HepG2 (cell line): ENCODE measurements around the gene ANKRD52. TPM values are rescaled to one million over a fixed set of nuclear protein-coding genes. Genes with fewer than 3 reads are reported as not detected.
A peak's percentile ranks its signal among the peaks of the same experiment; 100 is the strongest.

Source experiments
- ATAC-seq: fragments of 200-7000 bp; cut with Tn5 transposase; 3 replicates; pipeline ENCODE4 v1.9.1; 2020; ENCODE audit warnings: mild to moderate bottlenecking, moderate library complexity
- BruUV-seq: library from RNA; stranded (reverse); fragments of 400-500 nt; replicated peaks from 2 replicates; lab custom pipeline; 2021; lab: Mats Ljungman, UMichigan
- CTCF ChIA-PET: fragments of 300-600 bp; formaldehyde crosslinking; extraction: SDS; loops from one replicate; lab custom pipeline; 2021; ENCODE audit warnings: low total read pairs, inconsistent platforms, low intra/inter-chr PET ratio; lab: Yijun Ruan, JAX
- POLR2A ChIA-PET: fragments of 350-600 bp; sonication (Branson Sonifier 250); formaldehyde crosslinking; loops from one replicate; lab custom pipeline; 2020; ENCODE audit warnings: antibody characterized with exemption, inconsistent platforms; lab: Yijun Ruan, JAX
- DNase-seq: peaks from one replicate; pipeline ENCODE4 v3.0.0-alpha.2; 2015; ENCODE audit warnings: low spot score
- FAIRE-seq: peaks from 3 replicates; lab custom pipeline; 2011; peaks lifted over from hg19 to GRCh38; lab: Jason Lieb, UNC
- H2AFZ ChIP-seq: one replicate; pipeline ENCODE4 v1.6.1; 2011; ENCODE audit warnings: low read length, inconsistent platforms
- H3K27ac ChIP-seq: fragments of 300-600 bp; 3 replicates; pipeline ENCODE4 v1.8.0; 2011; ENCODE audit warnings: mixed run types, mild to moderate bottlenecking, mixed read lengths, low read length, inconsistent platforms; ENCODE audit not compliant: insufficient read depth; ENCODE audit errors: extremely low read length
- H3K27me3 ChIP-seq, 2 experiments: fragments of 200-600 bp in 1 of 2; 2 replicates in 1 of 2; 3 replicates in 1 of 2; pipeline versions ENCODE4 v1.6.0 to v1.8.0; 2011; ENCODE audit warnings: low read length in 2 of 2, mild to moderate bottlenecking in 2 of 2, moderate library complexity in 2 of 2, inconsistent platforms in 1 of 2; ENCODE audit not compliant: insufficient read depth in 2 of 2, control insufficient read depth in 1 of 2
- H3K36me3 ChIP-seq, 2 experiments: fragments of 200-600 bp in 1 of 2; replicated peaks in 1 of 2; 2 replicates in 1 of 2; 3 replicates in 1 of 2; pipeline versions ENCODE4 v1.5.1 to v1.8.0; 2011; ENCODE audit warnings: low read length in 2 of 2, inconsistent platforms in 1 of 2; ENCODE audit not compliant: insufficient read depth in 2 of 2, control insufficient read depth in 1 of 2
- H3K4me1 ChIP-seq: 2 replicates; pipeline ENCODE4 v1.5.1; 2012; ENCODE audit warnings: low read length, inconsistent platforms; ENCODE audit not compliant: insufficient read depth
- H3K4me2 ChIP-seq: 2 replicates; pipeline ENCODE4 v1.6.0; 2011; ENCODE audit warnings: low read depth, low read length, inconsistent platforms
- H3K4me3 ChIP-seq, 3 experiments: fragments of 200-600 bp in 1 of 3; sonication (generic), shearing (Covaris generic) in 1 of 3; replicated peaks in 1 of 3; 2 replicates each; pipeline ENCODE4 v1.5.1; 2011 to 2016; ENCODE audit warnings: low read length in 3 of 3, inconsistent platforms in 2 of 3, low read depth in 2 of 3, mild to moderate bottlenecking in 2 of 3, control low read depth in 1 of 3, mixed read lengths in 1 of 3; ENCODE audit not compliant: insufficient read depth in 1 of 3
- H3K79me2 ChIP-seq: one replicate; pipeline ENCODE4 v1.6.1; 2011; ENCODE audit warnings: low read length, inconsistent platforms; ENCODE audit not compliant: insufficient read depth
- H3K9ac ChIP-seq: 2 replicates; pipeline ENCODE4 v1.6.0; 2011; ENCODE audit warnings: mild to moderate bottlenecking, low read depth, low read length, inconsistent platforms; ENCODE audit not compliant: insufficient read depth
- H3K9me3 ChIP-seq: 2 replicates; pipeline ENCODE4 v1.5.1; 2012; ENCODE audit warnings: mild to moderate bottlenecking, low read length
- H4K20me1 ChIP-seq: 2 replicates; pipeline ENCODE4 v1.6.0; 2011; ENCODE audit warnings: inconsistent platforms, mild to moderate bottlenecking, low read length, moderate library complexity; ENCODE audit not compliant: insufficient read depth
- CEBPG ChIP-seq: IDR thresholded peaks from 2 replicates; pipeline ENCODE4 v1.6.1; 2016
- FOXA1 ChIP-seq, 2 experiments: fragments of 450-650 bp in 1 of 2; sonication (generic) in 1 of 2; formaldehyde crosslinking in 1 of 2; IDR thresholded peaks; 2 replicates each; pipeline versions ENCODE4 v1.4.0 to v1.6.1; 2016 to 2020; ENCODE audit warnings: missing genetic modification reagents in 1 of 2
- FOXA3 ChIP-seq: IDR thresholded peaks from 2 replicates; pipeline ENCODE4 v1.6.1; 2016; ENCODE audit warnings: missing genetic modification reagents, missing compliant biosample characterization
- JUND ChIP-seq: sonication (generic); formaldehyde crosslinking; IDR thresholded peaks from 2 replicates; pipeline ENCODE4 v1.8.0; 2022; ENCODE audit warnings: mild to moderate bottlenecking, missing genetic modification reagents
- KDM1A ChIP-seq: IDR thresholded peaks from 2 replicates; pipeline ENCODE4 v1.6.1; 2016; ENCODE audit warnings: missing compliant biosample characterization
- KLF16 ChIP-seq, 2 experiments: sonication (generic) in 1 of 2; formaldehyde crosslinking in 1 of 2; IDR thresholded peaks; 2 replicates each; pipeline versions ENCODE4 v1.6.1 to v1.8.0; 2016 to 2023; ENCODE audit warnings: missing genetic modification reagents in 2 of 2, missing compliant biosample characterization in 1 of 2
- NAIF1 ChIP-seq: sonication (generic); formaldehyde crosslinking; IDR thresholded peaks from 2 replicates; pipeline ENCODE4 v1.5.0; 2020; ENCODE audit warnings: mild to moderate bottlenecking, missing genetic modification reagents, borderline replicate concordance
- PATZ1 ChIP-seq: sonication (generic); formaldehyde crosslinking; IDR thresholded peaks from 2 replicates; pipeline ENCODE4 v1.4.0; 2020; ENCODE audit warnings: missing genetic modification reagents
- SPEN ChIP-seq: sonication (generic); formaldehyde crosslinking; IDR thresholded peaks from 2 replicates; pipeline ENCODE4 v1.5.1; 2020; ENCODE audit warnings: low read depth, mild to moderate bottlenecking, missing genetic modification reagents
- THYN1 ChIP-seq: sonication (generic); formaldehyde crosslinking; IDR thresholded peaks from 2 replicates; pipeline ENCODE4 v1.8.1; 2023; ENCODE audit warnings: low read depth, mild to moderate bottlenecking, moderate library complexity, missing genetic modification reagents, borderline replicate concordance
- ZBTB33 ChIP-seq: sonication (generic); formaldehyde crosslinking; IDR thresholded peaks from 2 replicates; pipeline ENCODE4 v1.4.0; 2020; ENCODE audit warnings: missing genetic modification reagents
- ZNF101 ChIP-seq: sonication (generic); formaldehyde crosslinking; IDR thresholded peaks from 2 replicates; pipeline ENCODE4 v1.4.0; 2020; ENCODE audit warnings: mild to moderate bottlenecking, low read depth, missing genetic modification reagents, borderline replicate concordance
- ZNF34 ChIP-seq: sonication (generic); formaldehyde crosslinking; IDR thresholded peaks from 2 replicates; pipeline ENCODE4 v1.4.0; 2020; ENCODE audit warnings: mild to moderate bottlenecking, missing genetic modification reagents, borderline replicate concordance
- ZNF460 ChIP-seq: sonication (generic); formaldehyde crosslinking; IDR thresholded peaks from 2 replicates; pipeline ENCODE4 v1.5.1; 2020; ENCODE audit warnings: missing genetic modification reagents, mild to moderate bottlenecking, borderline replicate concordance
- ZSCAN21 ChIP-seq: sonication (generic); formaldehyde crosslinking; IDR thresholded peaks from 2 replicates; pipeline ENCODE4 v1.8.0; 2022; ENCODE audit warnings: mild to moderate bottlenecking, missing genetic modification reagents, moderate library complexity, borderline replicate concordance
- WGBS: methylation state at CpG from one replicate; pipeline ENCODE4 v1.1.6; 2017; ENCODE audit warnings: low lambda C conversion rate; 5-methylcytosine and 5-hydroxymethylcytosine counted together
- in situ Hi-C: cut with HindIII; loops from 2 replicates; pipeline ENCODE4 v1.10.0; 2017; ENCODE audit warnings: low pct_unique_long_range_greater_than_20kb; ENCODE audit not compliant: extremely low pct_ligation_motif_present
- intact Hi-C: fragments of 100-400 bp; cut with micrococcal nuclease; formaldehyde crosslinking; loops from one replicate; pipeline ENCODE4 v1.10.0; 2022; ENCODE audit not compliant: unreplicated experiment
- polyA plus RNA-seq, 8 experiments: library from polyadenylated mRNA; depleted of rRNA in 3 of 8; stranded (reverse) in 7 of 8; unstranded in 1 of 8; fragments of >200 nt; fragmentation: Illumina TruSeq in 4 of 8; extraction: Trizol in 4 of 8; gene quantifications; 2 replicates each; pipeline versions ENCODE4 v1.2.1 to v1.2.3, GENCODE V29; 2011 to 2016; ENCODE audit warnings: low read depth in 4 of 8, missing spikeins in 1 of 8, mixed read lengths in 1 of 8; ENCODE audit not compliant: insufficient read depth in 1 of 8
- total RNA-seq, 5 experiments: library from RNA; depleted of rRNA; stranded (reverse); fragments of >200 nt; fragmentation: Illumina TruSeq; extraction: Trizol; gene quantifications; 2 replicates each; pipeline ENCODE4 v1.2.3, GENCODE V29; 2016; ENCODE audit warnings: low read depth in 1 of 5

The ANKRD52 gene
- total and polyA plus RNA-seq, 2 of the 13 experiments (the other 11 are each of a cell fraction or from before 2014, with no cell fraction given), result 7.8 to 9.2 TPM

DNA sequence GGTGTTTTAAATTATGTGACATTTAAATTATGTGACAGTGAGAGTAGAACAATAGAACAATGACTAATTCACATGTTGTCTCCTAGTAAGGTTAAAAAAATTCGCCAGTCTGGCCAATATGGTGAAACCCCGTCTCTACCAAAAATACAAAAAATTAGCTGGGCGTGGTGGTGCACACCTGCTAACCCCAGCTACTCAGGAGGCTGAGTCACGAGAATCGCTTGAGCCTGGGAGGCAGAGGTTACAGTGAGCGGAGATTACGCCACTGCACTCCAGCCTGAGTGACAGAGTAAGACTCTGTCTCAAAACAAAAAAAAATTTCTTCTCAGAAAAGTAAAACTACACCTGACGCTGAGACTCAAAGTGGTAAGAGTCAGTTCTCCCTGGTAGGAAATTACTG lies 39.2 kb upstream of the ANKRD52 start:
- Histone ChIP-seq H3K79me2 (peaks cover 62% of the 10 kb centered on the region), H3K27ac (peak overlapping the region; percentile 27), H3K9me3 (no peaks in the 10 kb centered on the region), H3K9ac (no peak overlapping the region), H3K27me3 (no peaks in the 10 kb centered on the region; a peak in 1 of 5 replicates), H3K36me3 (peaks cover 2 to 11% of the 10 kb centered on the region in 2 experiments; a peak in 2 of 5 replicates), H3K4me1 (peaks cover 66% of the 10 kb centered on the region)
- CTCF ChIA-PET, result no interaction called here
- intact Hi-C loops, result no loop called here
- TF ChIP-seq ZNF460 (CRISPR knock-in tag) (peak; percentile 84), ZBTB33 (CRISPR knock-in tag) (peak; percentile 66; the same call in 1 of the 2 replicates), SPEN (CRISPR knock-in tag) (no peak), ZNF101 (CRISPR knock-in tag) (no peak)
- TF ChIP-seq, all 625 proteins: peak for 2
- 95% methylated on average over 8 of the region's 8 CpGs for WGBS
- Histone ChIP-seq H3K4me3 (no peak overlapping the region), H4K20me1 (no peaks in the 10 kb centered on the region; the same call in 1 of the 2 replicates), H3K4me2 (peak overlapping the region; percentile 77), H2AFZ (no peak overlapping the region)
- POLR2A ChIA-PET, result interaction anchor here (1.9 kb wide), 1 partner anchor 19 kb away, joined by 8 read pairs; the partner anchor contains the start of gene CNPY2
- no TSS peak for BruUV-seq
- ATAC-seq (no peak), FAIRE-seq (no peak), DNase-seq (no peak)
- in situ Hi-C loops, result no loop called here

DNA sequence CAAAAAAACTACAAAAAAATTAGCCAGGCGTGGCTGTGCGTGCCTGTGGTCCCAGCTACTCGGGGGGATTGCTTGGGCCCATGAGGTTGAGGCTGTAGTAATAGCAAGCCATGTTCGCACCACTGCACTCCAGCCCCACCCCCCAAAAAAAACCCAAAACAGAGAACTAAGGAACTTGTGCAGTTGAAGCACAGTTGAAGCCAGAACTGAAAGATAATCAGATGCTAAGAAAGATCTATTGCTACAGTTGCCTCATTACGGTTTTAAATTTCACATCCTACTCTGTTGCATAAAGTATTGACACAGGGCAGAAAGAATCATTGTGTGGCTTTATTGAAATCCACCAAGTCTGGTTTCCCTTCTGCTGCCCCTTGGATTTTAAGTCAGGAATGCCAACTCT lies 38.1 kb upstream of the ANKRD52 start:
- ChIA-PET POLR2A (no interaction called here), CTCF (no interaction called here)
- Histone ChIP-seq H3K9me3 (no peaks in the 10 kb centered on the region), H3K4me1 (peaks cover 66% of the 10 kb centered on the region), H3K27me3 (no peaks in the 10 kb centered on the region; a peak in 1 of 5 replicates), H3K9ac (no peak overlapping the region), H3K36me3 (peaks cover 2 to 16% of the 10 kb centered on the region in 2 experiments; a peak in 3 of 5 replicates), H3K27ac (peak overlapping the region; percentile 12), H2AFZ (no peak overlapping the region), H4K20me1 (peaks cover 3% of the 10 kb centered on the region; the same call in 1 of the 2 replicates), H3K79me2 (peaks cover 71% of the 10 kb centered on the region), H3K4me3 (no peak overlapping the region; a peak in 1 of 6 replicates), H3K4me2 (peak overlapping the region; percentile 77)
- DNase-seq, result no peak
- intact Hi-C loops (no loop called here), in situ Hi-C loops (no loop called here)
- 78% methylated on average over 5 of the region's 5 CpGs for WGBS
- ATAC-seq, result no peak
- no TSS peak for BruUV-seq
- no peak for FAIRE-seq
- no peak for TF ChIP-seq THYN1 (CRISPR knock-in tag)
- no peak for TF ChIP-seq JUND (CRISPR knock-in tag)
- no peak for TF ChIP-seq KDM1A (CRISPR knock-in tag)
- TF ChIP-seq FOXA3 (CRISPR knock-in tag), result 0 out of 2 replicates have a peak, but pooled peaks have one; percentile 12
- no peak for TF ChIP-seq PATZ1 (CRISPR knock-in tag)
- no peak for TF ChIP-seq FOXA1 (IDR thresholded peaks at IDR 0.05)
- peak; percentile 60 for TF ChIP-seq FOXA1 (CRISPR knock-in tag; IDR thresholded peaks at IDR 0.05)
- peak; percentile 58 for TF ChIP-seq CEBPG (CRISPR knock-in tag)
- no peak for TF ChIP-seq NAIF1 (CRISPR knock-in tag)
- TF ChIP-seq ZNF34, result no peak
- no peak for TF ChIP-seq ZSCAN21 (CRISPR knock-in tag)
- TF ChIP-seq KLF16 (CRISPR knock-in tag; IDR thresholded peaks at IDR 0.05), result no peak
